Large intestine (tissue), 3 donors: Measurements from ENCODE around the gene VGLL3. TPM values are rescaled to one million over a fixed set of nuclear protein-coding genes. Genes with fewer than 3 reads are reported as not detected.
A peak's percentile ranks its signal among the peaks of the same experiment; 100 is the strongest.

ENCODE experiments used
- DNase-seq, 2 donors: peaks; one replicate each; pipeline versions ENCODE4 v3.0.0 to v3.0.0-alpha.2; 2013
- H3K27ac ChIP-seq: one replicate; pipeline ENCODE4 v1.5.1; 2013; ENCODE audit warnings: low read length
- H3K27me3 ChIP-seq: 2 replicates; pipeline ENCODE4 v1.6.1; 2013; ENCODE audit warnings: low read length; ENCODE audit not compliant: control insufficient read depth, insufficient read depth
- H3K36me3 ChIP-seq: 2 replicates; pipeline ENCODE4 v1.6.1; 2013; ENCODE audit warnings: low read length; ENCODE audit not compliant: control insufficient read depth, insufficient read depth
- H3K4me1 ChIP-seq: one replicate; pipeline ENCODE4 v1.6.1; 2013; ENCODE audit warnings: low read length; ENCODE audit not compliant: control insufficient read depth, insufficient read depth
- H3K4me3 ChIP-seq: one replicate; pipeline ENCODE4 v1.5.1; 2013; ENCODE audit warnings: low read length
- H3K9me3 ChIP-seq: one replicate; pipeline ENCODE4 v1.6.1; 2013; ENCODE audit warnings: mild to moderate bottlenecking, low read depth, low read length, moderate library complexity; ENCODE audit not compliant: control insufficient read depth
- WGBS: methylation state at CpG from one replicate; pipeline ENCODE4 v1.1.5; 2013; ENCODE audit warnings: low lambda C conversion rate; ENCODE audit not compliant: insufficient coverage; 5-methylcytosine and 5-hydroxymethylcytosine counted together
- polyA plus RNA-seq: library from polyadenylated mRNA; unstranded; fragments of 120-200 nt; gene quantifications from one replicate; pipeline ENCODE4 v1.2.1, GENCODE V29; 2013

Gene VGLL3
- polyA plus RNA-seq, 1 donor: 7.4 TPM

DNA sequence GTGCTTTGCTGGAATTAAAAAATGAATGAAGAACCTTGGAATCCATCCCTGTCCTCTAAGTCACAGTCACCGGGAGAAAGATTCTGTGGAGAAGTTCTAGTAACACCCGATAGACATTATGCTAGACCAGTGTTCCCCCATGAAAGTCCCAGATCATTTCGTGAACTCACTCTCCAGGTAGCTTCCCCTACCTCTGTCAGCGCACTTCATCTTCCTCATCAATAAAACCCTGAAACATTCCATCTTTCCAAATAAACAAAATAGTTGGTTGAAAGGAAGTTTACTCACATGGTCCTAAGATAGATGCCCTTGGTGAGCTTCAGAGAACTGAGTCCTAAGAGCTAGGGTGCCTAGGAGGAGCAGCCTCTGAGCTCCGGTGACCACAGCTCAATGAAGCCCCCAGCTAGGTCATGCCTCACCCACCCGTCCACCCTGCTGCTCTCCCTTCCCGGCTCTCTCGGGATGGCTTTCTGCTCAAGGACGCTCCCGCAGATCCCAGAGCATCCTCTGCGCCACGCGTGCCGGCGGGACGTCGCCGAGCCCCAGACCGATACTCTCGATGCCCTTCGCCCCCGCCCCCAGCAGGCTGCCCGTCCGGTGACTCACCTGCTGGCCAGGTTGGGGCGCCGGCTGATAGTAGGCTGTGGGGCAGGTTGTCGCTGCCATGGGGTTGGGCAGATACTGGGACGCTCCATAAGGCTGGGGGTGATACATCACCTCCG is 776 bp downstream of the VGLL3 start:
- no peaks in the 10 kb centered on the region for H3K9me3 ChIP-seq
- H3K36me3 ChIP-seq: no peaks in the 10 kb centered on the region
- H3K4me1 ChIP-seq: peaks cover 6% of the 10 kb centered on the region
- H3K27ac ChIP-seq: peak overlapping the region; percentile 46
- peaks cover 4% of the 10 kb centered on the region for H3K27me3 ChIP-seq
- WGBS: 67% methylated on average over 1 of the region's 29 CpGs
- DNase-seq: peak; percentile 65 to 80
- peak overlapping the region; percentile 64 for H3K4me3 ChIP-seq

- H3K9me3 ChIP-seq: no peaks in the 10 kb centered on the region
- 63% methylated on average over 3 of the region's 7 CpGs for WGBS
- no peaks in the 10 kb centered on the region for H3K36me3 ChIP-seq
- H3K27ac ChIP-seq: peak overlapping the region; percentile 46
- no peak for DNase-seq
- H3K27me3 ChIP-seq: peaks cover 4% of the 10 kb centered on the region
- peaks cover 6% of the 10 kb centered on the region for H3K4me1 ChIP-seq
- H3K4me3 ChIP-seq: peak overlapping the region; percentile 64
Observed at GRCh38 chr3:86989611-86990010, 1.3 kb downstream of the VGLL3 start.

- Histone ChIP-seq H3K4me3 (no peak overlapping the region), H3K27ac (no peak overlapping the region), H3K27me3 (peaks cover 4% of the 10 kb centered on the region), H3K9me3 (no peaks in the 10 kb centered on the region), H3K36me3 (no peaks in the 10 kb centered on the region), H3K4me1 (peaks cover 6% of the 10 kb centered on the region)
- DNase-seq: no peak
- 86% methylated on average over 1 of the region's 1 CpG for WGBS
Observed at GRCh38 chr3:86989006-86989405, 1.9 kb downstream of the VGLL3 start.

GRCh38 chr3:86988235-86988634 is 2.7 kb downstream of the VGLL3 start:
- Histone ChIP-seq H3K4me1 (peaks cover 6% of the 10 kb centered on the region), H3K36me3 (no peaks in the 10 kb centered on the region), H3K4me3 (no peak overlapping the region), H3K9me3 (no peaks in the 10 kb centered on the region), H3K27me3 (peaks cover 4% of the 10 kb centered on the region), H3K27ac (no peak overlapping the region)
- no peak for DNase-seq
- WGBS: 80% methylated on average over 2 of the region's 4 CpGs

DNA sequence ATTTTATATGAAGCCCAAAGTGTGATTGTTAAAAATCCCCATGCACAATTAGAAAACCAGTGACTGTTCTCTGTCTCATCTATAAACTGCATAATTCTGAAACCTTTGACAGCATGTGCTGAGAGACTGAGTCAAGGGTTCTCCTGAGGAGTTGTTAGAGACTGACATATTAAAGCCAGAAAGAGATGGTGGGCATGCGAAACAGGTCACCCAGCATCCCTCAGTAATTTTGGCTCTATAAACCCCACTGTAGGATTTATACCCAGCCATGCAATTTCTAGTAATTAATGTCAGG is 3.6 kb downstream of the VGLL3 start:
- no CpG with 5 or more reads among the region's 1 CpG for WGBS
- H3K4me3 ChIP-seq: no peak overlapping the region

DNA sequence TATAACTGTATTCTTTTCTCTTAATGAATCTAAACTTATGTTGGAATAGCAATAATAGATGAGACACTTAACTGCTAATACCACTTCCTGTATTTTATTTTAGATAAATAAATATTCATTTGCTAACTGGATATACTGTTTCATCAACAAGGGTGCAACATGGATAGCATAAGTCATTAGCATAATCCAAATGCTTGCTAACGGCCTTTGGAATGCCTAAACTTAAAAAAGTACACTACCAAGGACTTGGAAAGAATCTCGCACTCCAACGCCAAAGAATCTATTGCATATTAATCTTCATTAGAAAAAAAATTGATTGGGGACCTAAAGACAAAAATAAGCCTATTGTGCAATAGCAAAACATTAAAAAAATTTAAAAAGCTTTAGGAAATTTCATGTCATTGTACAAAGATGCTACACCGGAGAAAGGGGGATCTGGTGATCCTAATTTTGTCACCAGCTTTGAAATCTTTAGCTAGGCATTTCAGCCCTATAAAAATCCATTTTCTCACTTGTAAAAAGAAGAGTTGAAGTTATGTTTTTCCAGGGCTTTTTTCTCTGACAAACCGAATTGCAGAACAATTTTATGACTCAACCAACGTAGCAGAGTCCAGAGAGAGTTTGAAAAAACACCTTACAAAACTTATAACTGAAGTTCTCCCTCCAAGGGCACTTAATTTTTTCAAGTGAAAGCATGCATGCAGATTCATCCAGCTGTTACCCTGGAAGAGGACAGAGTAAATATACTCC is 4.1 kb downstream of the VGLL3 start:
- DNase-seq: no peak
- Histone ChIP-seq H3K36me3 (no peaks in the 10 kb centered on the region), H3K4me1 (peaks cover 3% of the 10 kb centered on the region), H3K9me3 (no peaks in the 10 kb centered on the region), H3K4me3 (no peak overlapping the region), H3K27me3 (peaks cover 4% of the 10 kb centered on the region), H3K27ac (no peak overlapping the region)
- WGBS: 93% methylated on average over 3 of the region's 6 CpGs

More for the DNA sequence above, 3.6 kb downstream of the VGLL3 start:
- H3K27me3 ChIP-seq: peaks cover 4% of the 10 kb centered on the region
- H3K27ac ChIP-seq: no peak overlapping the region
- no peaks in the 10 kb centered on the region for H3K9me3 ChIP-seq
- no peaks in the 10 kb centered on the region for H3K36me3 ChIP-seq
- DNase-seq: no peak
- peaks cover 6% of the 10 kb centered on the region for H3K4me1 ChIP-seq

- no peak overlapping the region for H3K27ac ChIP-seq
Observed at GRCh38 chr3:86985181-86985826, 5.6 kb downstream of the VGLL3 start.

DNA sequence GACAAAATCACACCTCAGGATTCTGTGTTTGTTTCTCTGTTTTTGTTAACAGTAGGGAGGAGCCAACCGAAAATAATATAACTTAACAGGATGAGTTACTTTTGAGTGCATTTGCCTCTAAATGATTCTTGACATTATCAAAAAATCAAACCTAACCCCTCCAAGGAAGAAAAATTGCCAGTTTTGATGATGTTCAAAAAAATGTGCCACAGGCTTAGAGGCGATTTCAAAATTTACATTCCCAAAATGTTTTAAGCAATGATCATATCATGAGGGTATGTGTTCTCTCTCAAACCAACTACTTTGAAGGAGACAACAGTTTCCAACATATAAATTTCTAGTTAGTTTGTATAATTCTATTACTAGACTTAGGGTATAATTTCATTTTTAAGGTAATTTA is 6.7 kb downstream of the VGLL3 start:
- DNase-seq: no peak
- no peaks in the 10 kb centered on the region for H3K27me3 ChIP-seq
- H3K4me1 ChIP-seq: no peaks in the 10 kb centered on the region
- 100% methylated on average over 1 of the region's 2 CpGs for WGBS
- no peaks in the 10 kb centered on the region for H3K9me3 ChIP-seq
- no peak overlapping the region for H3K27ac ChIP-seq
- H3K36me3 ChIP-seq: no peaks in the 10 kb centered on the region
- H3K4me3 ChIP-seq: no peak overlapping the region

More at GRCh38 chr3:86985181-86985826, 5.6 kb downstream of the VGLL3 start:
- DNase-seq: no peak
- no peak overlapping the region for H3K4me3 ChIP-seq
- WGBS: no CpG with 5 or more reads among the region's 2 CpGs
- H3K9me3 ChIP-seq: no peaks in the 10 kb centered on the region
- H3K27me3 ChIP-seq: peaks cover 4% of the 10 kb centered on the region
- no peaks in the 10 kb centered on the region for H3K36me3 ChIP-seq
- H3K4me1 ChIP-seq: peaks cover 3% of the 10 kb centered on the region

GRCh38 chr3:86982883-86983282 is 8.1 kb downstream of the VGLL3 start:
- Histone ChIP-seq H3K4me1 (no peaks in the 10 kb centered on the region), H3K9me3 (no peaks in the 10 kb centered on the region), H3K27ac (no peak overlapping the region), H3K27me3 (no peaks in the 10 kb centered on the region), H3K36me3 (peaks cover 2% of the 10 kb centered on the region), H3K4me3 (no peak overlapping the region)
- WGBS: no CpG with 5 or more reads among the region's 2 CpGs
- no peak for DNase-seq

- H3K9me3 ChIP-seq: no peaks in the 10 kb centered on the region
- no peaks in the 10 kb centered on the region for H3K27me3 ChIP-seq
- H3K4me1 ChIP-seq: no peaks in the 10 kb centered on the region
- H3K36me3 ChIP-seq: peaks cover 6% of the 10 kb centered on the region
- H3K4me3 ChIP-seq: no peak overlapping the region
- no peak overlapping the region for H3K27ac ChIP-seq
- no CpG with 5 or more reads among the region's 6 CpGs for WGBS
- DNase-seq: no peak
Observed at GRCh38 chr3:86978111-86978551, 12.8 kb downstream of the VGLL3 start.
